ENCODE measurements around the gene MRPL14. TPM values are rescaled to one million over a fixed set of nuclear protein-coding genes. Genes with fewer than 3 reads are reported as not detected.

The MRPL14 gene
- total and polyA plus RNA-seq, 9 of the 15 experiments (the other 6 are each of a cell fraction or from before 2014, with no cell fraction given) = 126 to 424 (median 165) TPM

- TF ChIP-seq TCF15 (CRISPR knock-in tag; IDR thresholded peaks at IDR 0.05) = no peak
- no peak for TF ChIP-seq SMAD3 (CRISPR knock-in tag; conservative IDR thresholded peaks at IDR 0.05)
- no peak for TF ChIP-seq MNT (conservative IDR thresholded peaks at IDR 0.05)
- TF ChIP-seq ZFPM2 (CRISPR knock-in tag; IDR thresholded peaks at IDR 0.05) = no peak
- no peak for TF ChIP-seq ATF7 (IDR thresholded peaks at IDR 0.05)
- TF ChIP-seq NR1H2 (CRISPR knock-in tag; IDR thresholded peaks at IDR 0.05) = no peak
- TF ChIP-seq ZNF778 (CRISPR knock-in tag; IDR thresholded peaks at IDR 0.05) = no peak
- TF ChIP-seq ZNF695 (CRISPR knock-in tag; IDR thresholded peaks at IDR 0.05) = no peak
- TF ChIP-seq TRIM28 (IDR thresholded peaks at IDR 0.05) = no peak
- TF ChIP-seq BHLHE40 (IDR thresholded peaks at IDR 0.05; ENCODE audit: low read length) = no peak
- TF ChIP-seq CCNT2 (IDR thresholded peaks at IDR 0.05; ENCODE audit: borderline replicate concordance, extremely low read depth, insufficient read length, low read depth, low read length) = no peak
- no peak for TF ChIP-seq E2F3 (CRISPR knock-in tag; IDR thresholded peaks at IDR 0.05)
- no peak for TF ChIP-seq TFE3 (CRISPR knock-in tag; IDR thresholded peaks at IDR 0.05)
- TF ChIP-seq ZNF445 (CRISPR knock-in tag; IDR thresholded peaks at IDR 0.05; ENCODE audit: low read depth) = no peak
- TF ChIP-seq ZNF395 (CRISPR knock-in tag; IDR thresholded peaks at IDR 0.05) = 0 out of 2 replicates have a peak, but pooled peaks have one; percentile 46
- no peak for TF ChIP-seq IRF1 (CRISPR knock-in tag; IDR thresholded peaks at IDR 0.05; ENCODE audit: borderline replicate concordance)
- TF ChIP-seq AFF1 (IDR thresholded peaks at IDR 0.05; ENCODE audit: low read depth in 1 of 2, partially characterized antibody in 2 of 2) = no peak
Observed at GRCh38 chr6:44166591-44167184, 39.4 kb upstream of the MRPL14 start (continued).

Data from K562 (cell line).